ENCODE data around the gene MEIS2.

GRCh38 chr15:37133602-37134001 lies 33.3 kb upstream of the MEIS2 start:
- no peak for TF ChIP-seq CTCF (IDR thresholded peaks at IDR 0.05; ENCODE audit: insufficient read depth, low read length)
- TF ChIP-seq POLR2AphosphoS5 (IDR thresholded peaks at IDR 0.05; ENCODE audit: low read depth): no peak
